HepG2 (cell line): ENCODE data around the gene NFKBIA. TPM values are rescaled to one million over a fixed set of nuclear protein-coding genes. Genes with fewer than 3 reads are reported as not detected.
A peak's percentile ranks its signal among the peaks of the same experiment; 100 is the strongest.

Source experiments
- DNMT1 ChIP-seq: sonication (generic); formaldehyde crosslinking; IDR thresholded peaks from 2 replicates; pipeline ENCODE4 v1.5.1; 2020; ENCODE audit warnings: mild to moderate bottlenecking, missing genetic modification reagents
- EEA1 ChIP-seq: sonication (generic); formaldehyde crosslinking; IDR thresholded peaks from 2 replicates; pipeline ENCODE4 v1.5.1; 2020; ENCODE audit warnings: mild to moderate bottlenecking, missing genetic modification reagents, borderline replicate concordance
- FOXO1 ChIP-seq: sonication (generic); formaldehyde crosslinking; IDR thresholded peaks from 2 replicates; pipeline ENCODE4 v1.4.0; 2020; ENCODE audit warnings: missing genetic modification reagents
- KAT7 ChIP-seq: IDR thresholded peaks from 2 replicates; pipeline ENCODE4 v1.6.1; 2018; ENCODE audit warnings: borderline replicate concordance, missing compliant biosample characterization
- MNT ChIP-seq: fragments of 450-650 bp; IDR thresholded peaks from 2 replicates; pipeline ENCODE4 v1.6.1; 2016
- PRDM4 ChIP-seq: sonication (generic); formaldehyde crosslinking; IDR thresholded peaks from 2 replicates; pipeline ENCODE4 v1.9.0; 2021; ENCODE audit warnings: missing genetic modification reagents, borderline replicate concordance
- SOX6 ChIP-seq, 2 experiments: fragments of 450-650 bp in 1 of 2; sonication (generic) in 1 of 2; formaldehyde crosslinking in 1 of 2; IDR thresholded peaks; 2 replicates each; pipeline versions ENCODE4 v1.4.0 to v1.6.1; 2017 to 2020; ENCODE audit warnings: antibody characterized with exemption in 1 of 2, mild to moderate bottlenecking in 1 of 2, missing genetic modification reagents in 1 of 2
- ZHX1 ChIP-seq: sonication (generic); formaldehyde crosslinking; IDR thresholded peaks from 2 replicates; pipeline ENCODE4 v1.8.1; 2022; ENCODE audit warnings: low read depth, mild to moderate bottlenecking, missing genetic modification reagents
- ZNF687 ChIP-seq: sonication (generic); formaldehyde crosslinking; IDR thresholded peaks from 2 replicates; pipeline ENCODE4 v1.5.1; 2020; ENCODE audit warnings: mild to moderate bottlenecking, missing genetic modification reagents, moderate library complexity
- ZNF841 ChIP-seq: sonication (generic); formaldehyde crosslinking; IDR thresholded peaks from 2 replicates; pipeline ENCODE4 v1.8.1; 2023; ENCODE audit warnings: missing genetic modification reagents, borderline replicate concordance
- polyA plus RNA-seq, 8 experiments: library from polyadenylated mRNA; depleted of rRNA in 3 of 8; stranded (reverse) in 7 of 8; unstranded in 1 of 8; fragments of >200 nt; fragmentation: Illumina TruSeq in 4 of 8; extraction: Trizol in 4 of 8; gene quantifications; 2 replicates each; pipeline versions ENCODE4 v1.2.1 to v1.2.3, GENCODE V29; 2011 to 2016; ENCODE audit warnings: low read depth in 4 of 8, missing spikeins in 1 of 8, mixed read lengths in 1 of 8; ENCODE audit not compliant: insufficient read depth in 1 of 8
- total RNA-seq, 5 experiments: library from RNA; depleted of rRNA; stranded (reverse); fragments of >200 nt; fragmentation: Illumina TruSeq; extraction: Trizol; gene quantifications; 2 replicates each; pipeline ENCODE4 v1.2.3, GENCODE V29; 2016; ENCODE audit warnings: low read depth in 1 of 5

The NFKBIA gene
- total and polyA plus RNA-seq, 2 of the 13 experiments (the other 11 are each of a cell fraction or from before 2014, with no cell fraction given) = 197 to 319 TPM

- no peak for TF ChIP-seq ZNF687 (CRISPR knock-in tag)
- TF ChIP-seq KAT7 (CRISPR knock-in tag) = 0 out of 2 replicates have a peak, but pooled peaks have one; percentile 35
- TF ChIP-seq PRDM4 (CRISPR knock-in tag) = no peak
- no peak for TF ChIP-seq MNT
- 0 out of 2 replicates have a peak, but pooled peaks have one; percentile 24 for TF ChIP-seq DNMT1 (CRISPR knock-in tag)
- peak; percentile 58; the same call in 1 of the 2 replicates for TF ChIP-seq FOXO1 (CRISPR knock-in tag)
- TF ChIP-seq ZNF841 (CRISPR knock-in tag) = no peak
- TF ChIP-seq ZHX1 (CRISPR knock-in tag) = no peak
- TF ChIP-seq EEA1 (CRISPR knock-in tag) = no peak
- TF ChIP-seq SOX6 (IDR thresholded peaks at IDR 0.05) = no peak
- peak; percentile 18; the same call in 1 of the 2 replicates for TF ChIP-seq SOX6 (CRISPR knock-in tag; IDR thresholded peaks at IDR 0.05)
Measured at GRCh38 chr14:35406506-35407305, 2.2 kb upstream of the NFKBIA start (continued).
